Body of pancreas (tissue), 4 donors: Measurements from ENCODE around the gene MYO1B.

ENCODE experiments used
- POLR2A ChIP-seq, 3 donors: fragments of 450-650 bp; IDR thresholded peaks; one replicate each; pipeline ENCODE4 v1.6.1; 2016; ENCODE audit warnings: antibody characterized with exemption in 3 of 3, mild to moderate bottlenecking in 2 of 3
- TF ChIP-seq, protein P1 (sequence below), 7 experiments: fragments of 450-650 bp in 4 of 7; fragments of 200-600 bp in 3 of 7; sonication (generic) in 3 of 7; IDR thresholded peaks; one replicate each; pipeline ENCODE4 v1.5.1; 2016 to 2019; ENCODE audit warnings: antibody characterized with exemption in 7 of 7

DNA sequence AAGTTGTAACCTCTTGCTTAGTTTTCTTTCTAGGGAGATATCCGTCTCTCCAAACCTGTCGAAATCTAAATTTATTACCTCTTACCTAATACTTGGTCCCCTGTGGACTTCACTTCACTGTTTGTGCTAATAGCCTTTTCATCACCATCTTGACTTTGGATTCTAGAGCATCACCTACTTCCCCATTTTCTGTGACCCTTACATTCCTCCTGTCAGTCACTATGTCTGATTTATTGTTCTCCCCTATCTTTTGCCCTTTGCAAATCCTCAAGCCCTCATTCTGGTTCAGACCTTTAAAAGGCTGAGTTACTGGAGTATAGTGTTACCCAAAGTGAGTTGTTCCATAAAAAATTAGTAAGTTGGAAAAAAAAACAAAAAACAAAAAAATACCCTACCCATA is 7.5 kb downstream of the MYO1B start:
- TF ChIP-seq, protein P1, sequence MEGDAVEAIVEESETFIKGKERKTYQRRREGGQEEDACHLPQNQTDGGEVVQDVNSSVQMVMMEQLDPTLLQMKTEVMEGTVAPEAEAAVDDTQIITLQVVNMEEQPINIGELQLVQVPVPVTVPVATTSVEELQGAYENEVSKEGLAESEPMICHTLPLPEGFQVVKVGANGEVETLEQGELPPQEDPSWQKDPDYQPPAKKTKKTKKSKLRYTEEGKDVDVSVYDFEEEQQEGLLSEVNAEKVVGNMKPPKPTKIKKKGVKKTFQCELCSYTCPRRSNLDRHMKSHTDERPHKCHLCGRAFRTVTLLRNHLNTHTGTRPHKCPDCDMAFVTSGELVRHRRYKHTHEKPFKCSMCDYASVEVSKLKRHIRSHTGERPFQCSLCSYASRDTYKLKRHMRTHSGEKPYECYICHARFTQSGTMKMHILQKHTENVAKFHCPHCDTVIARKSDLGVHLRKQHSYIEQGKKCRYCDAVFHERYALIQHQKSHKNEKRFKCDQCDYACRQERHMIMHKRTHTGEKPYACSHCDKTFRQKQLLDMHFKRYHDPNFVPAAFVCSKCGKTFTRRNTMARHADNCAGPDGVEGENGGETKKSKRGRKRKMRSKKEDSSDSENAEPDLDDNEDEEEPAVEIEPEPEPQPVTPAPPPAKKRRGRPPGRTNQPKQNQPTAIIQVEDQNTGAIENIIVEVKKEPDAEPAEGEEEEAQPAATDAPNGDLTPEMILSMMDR (IDR thresholded peaks at IDR 0.05), result no peak
- no peak for TF ChIP-seq POLR2A (IDR thresholded peaks at IDR 0.05)
